ENCODE results near the gene MYL7. TPM values are rescaled to one million over a fixed set of nuclear protein-coding genes. Genes with fewer than 3 reads are reported as not detected.

MYL7 gene
- total and polyA plus RNA-seq, 9 of the 15 experiments (the other 6 are each of a cell fraction or from before 2014, with no cell fraction given) = not detected

DNA sequence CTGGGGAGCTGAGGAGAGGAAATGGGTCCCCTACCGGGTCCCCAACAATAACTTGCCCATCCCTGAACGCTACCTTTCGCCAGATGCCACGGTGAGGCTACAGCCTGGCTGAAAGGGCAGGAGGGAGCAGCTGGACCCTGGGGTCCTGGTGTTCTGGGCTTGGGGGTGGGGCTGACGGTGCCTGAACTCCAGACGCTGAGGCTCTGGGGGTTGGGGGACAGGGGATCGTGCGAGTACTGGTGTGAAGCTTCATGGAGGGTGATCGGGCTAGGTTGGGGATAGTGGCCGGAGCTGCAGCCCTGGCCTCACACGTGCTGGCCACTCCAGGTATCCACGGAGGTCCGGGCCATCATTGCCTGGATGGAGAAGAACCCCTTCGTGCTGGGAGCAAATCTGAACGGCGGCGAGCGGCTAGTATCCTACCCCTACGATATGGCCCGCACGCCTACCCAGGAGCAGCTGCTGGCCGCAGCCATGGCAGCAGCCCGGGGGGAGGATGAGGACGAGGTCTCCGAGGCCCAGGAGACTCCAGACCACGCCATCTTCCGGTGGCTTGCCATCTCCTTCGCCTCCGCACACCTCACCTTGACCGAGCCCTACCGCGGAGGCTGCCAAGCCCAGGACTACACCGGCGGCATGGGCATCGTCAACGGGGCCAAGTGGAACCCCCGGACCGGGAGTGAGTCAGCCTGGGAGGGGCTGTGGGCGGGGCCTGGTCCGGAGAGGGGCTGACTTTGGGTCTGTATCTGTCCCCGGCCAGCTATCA lies 28.7 kb downstream of the MYL7 start:
- intact Hi-C loops (cut with micrococcal nuclease) = no loop called here
- Histone ChIP-seq H3K4me3 (peak overlapping the region; percentile 6), H3K4me2 (ENCODE audit: insufficient read depth, low read length) (peak overlapping the region; percentile 76)
- TF ChIP-seq ZMIZ1 (IDR thresholded peaks at IDR 0.05; ENCODE audit: low read depth in 2 of 2, low read length in 2 of 2) (no peak), MAZ (CRISPR knock-in tag; conservative IDR thresholded peaks at IDR 0.05 in 1 of 2, IDR thresholded peaks at IDR 0.05 in 1 of 2) (peak in 1 of 2 experiments; percentile 46; a peak in 1 of 4 replicates), ZFP1 (CRISPR knock-in tag; IDR thresholded peaks at IDR 0.05) (no peak), MBD2 (IDR thresholded peaks at IDR 0.05; ENCODE audit: borderline replicate concordance, low read depth) (peak; percentile 79), ARID3B (CRISPR knock-in tag; IDR thresholded peaks at IDR 0.05; ENCODE audit: borderline replicate concordance) (no peak), TSC22D4 (tag; IDR thresholded peaks at IDR 0.05) (no peak), RFX7 (CRISPR knock-in tag; IDR thresholded peaks at IDR 0.05) (no peak), SUPT5H (IDR thresholded peaks at IDR 0.05) (0 out of 2 replicates have a peak, but pooled peaks have one; percentile 49), ZNF175 (CRISPR knock-in tag; IDR thresholded peaks at IDR 0.05; ENCODE audit: low read depth) (no peak), KDM2B (CRISPR knock-in tag; IDR thresholded peaks at IDR 0.05) (no peak), ARNT (IDR thresholded peaks at IDR 0.05) (no peak), CHAMP1 (IDR thresholded peaks at IDR 0.05) (no peak)

More for the DNA sequence above, 28.7 kb downstream of the MYL7 start:
- H3K9me3 ChIP-seq (replicated peaks; ENCODE audit: control insufficient read depth, insufficient read depth, low read depth, low read length) = no peaks in the 10 kb centered on the region
- no peaks in the 10 kb centered on the region for H3K79me2 ChIP-seq (ENCODE audit: control insufficient read depth, insufficient read depth, low read length)
- no TSS peak for BruUV-seq (replicated peaks)
- 5% methylated on average over 38 of the region's 41 CpGs for WGBS (ENCODE audit: insufficient coverage, low coverage, missing lambda C conversion rate)
- H4K20me1 ChIP-seq (replicated peaks; ENCODE audit: control insufficient read depth, insufficient read depth, low read length) = peaks cover 31% of the 10 kb centered on the region
- CTCF ChIA-PET (ENCODE audit: low intra/inter-chr PET ratio) = no interaction called here
- H2AFZ ChIP-seq (ENCODE audit: low read depth, low read length) = no peak overlapping the region; the same call in 1 of the 2 replicates
- in situ Hi-C loops (cut with MboI) = no loop called here
- ATAC-seq (peak; percentile 69), FAIRE-seq (peak; percentile 62), DNase-seq (ENCODE audit: extremely low read depth in 1 of 4, low spot score in 3 of 4) (peak; percentile 64 to 83 (median 78))
- H3K9ac ChIP-seq (ENCODE audit: insufficient read depth in 1 of 2, low read depth in 2 of 2, low read length in 2 of 2) = peak overlapping the region in 1 of 2 experiments; percentile 66; a peak in 2 of 4 replicates
- peaks cover 10 to 59% of the 10 kb centered on the region in 2 experiments; a peak in 4 of 5 replicates for H3K4me1 ChIP-seq (replicated peaks in 1 of 2; ENCODE audit: control insufficient read depth in 2 of 2, insufficient read depth in 2 of 2, low read length in 2 of 2)
- H3K27me3 ChIP-seq (ENCODE audit: control insufficient read depth in 2 of 2, insufficient read depth in 2 of 2, low read length in 2 of 2) = peaks cover 2 to 27% of the 10 kb centered on the region in 2 experiments; a peak in 3 of 5 replicates
- H3K36me3 ChIP-seq (ENCODE audit: control insufficient read depth, insufficient read depth, low read length) = peaks cover 32% of the 10 kb centered on the region; the same call in 2 of the 3 replicates
- no peak overlapping the region for H3K27ac ChIP-seq (ENCODE audit: extremely low read depth, low read depth, low read length)
- H3K9me1 ChIP-seq (ENCODE audit: control insufficient read depth, insufficient read depth, low read length) = peaks cover 9% of the 10 kb centered on the region
- POLR2A ChIA-PET = interaction anchor here (0.6 to 2.5 kb wide), 10 partner anchors 8 to 1597 kb away, joined by 3 to 10 read pairs (median 3); partner anchors contain the start of gene POLD2
